Measurements from ENCODE around the gene PPM1H. TPM values are rescaled to one million over a fixed set of nuclear protein-coding genes. Genes with fewer than 3 reads are reported as not detected.

The PPM1H gene
- total RNA-seq, 2 experiments from 2014 or later: 0.07 TPM; not detected in 1

DNA sequence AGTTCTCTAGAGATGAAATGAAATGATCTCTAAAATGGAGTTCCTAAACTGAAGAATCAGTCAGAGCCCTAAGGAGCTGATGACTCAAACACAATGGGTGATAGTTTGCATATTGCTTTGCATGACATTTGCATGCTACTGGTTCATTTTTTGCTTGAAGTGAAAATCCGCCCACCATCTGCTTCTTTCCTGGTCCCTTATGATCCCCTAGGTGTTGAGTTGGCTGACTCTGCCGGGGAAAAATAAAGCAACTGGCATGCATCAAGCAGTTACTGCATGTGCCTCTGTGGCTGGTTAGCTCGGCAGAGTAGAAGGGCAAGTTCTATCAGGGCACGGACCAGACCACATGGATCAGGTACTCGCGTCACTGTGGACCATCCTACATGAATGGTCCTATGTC is 151.1 kb downstream of the PPM1H start:
- Mint-ChIP-seq H3K4me3 (no peak overlapping the region), H3K27me3 (peaks cover 7% of the 10 kb centered on the region), H3K36me3 (ENCODE audit: low read depth) (no peaks in the 10 kb centered on the region), H3K9me3 (no peaks in the 10 kb centered on the region), H3K27ac (no peak overlapping the region), H3K4me1 (ENCODE audit: low read depth) (peaks cover 11% of the 10 kb centered on the region)
- ATAC-seq (no peak), DNase-seq (no peak)
- CTCF ChIA-PET: interaction anchor here (0.6 to 3.0 kb wide), 5 partner anchors 11 to 346 kb away, joined by 3 to 24 read pairs (median 3); no protein-coding TSS in a partner anchor
- TF ChIP-seq, protein P1, sequence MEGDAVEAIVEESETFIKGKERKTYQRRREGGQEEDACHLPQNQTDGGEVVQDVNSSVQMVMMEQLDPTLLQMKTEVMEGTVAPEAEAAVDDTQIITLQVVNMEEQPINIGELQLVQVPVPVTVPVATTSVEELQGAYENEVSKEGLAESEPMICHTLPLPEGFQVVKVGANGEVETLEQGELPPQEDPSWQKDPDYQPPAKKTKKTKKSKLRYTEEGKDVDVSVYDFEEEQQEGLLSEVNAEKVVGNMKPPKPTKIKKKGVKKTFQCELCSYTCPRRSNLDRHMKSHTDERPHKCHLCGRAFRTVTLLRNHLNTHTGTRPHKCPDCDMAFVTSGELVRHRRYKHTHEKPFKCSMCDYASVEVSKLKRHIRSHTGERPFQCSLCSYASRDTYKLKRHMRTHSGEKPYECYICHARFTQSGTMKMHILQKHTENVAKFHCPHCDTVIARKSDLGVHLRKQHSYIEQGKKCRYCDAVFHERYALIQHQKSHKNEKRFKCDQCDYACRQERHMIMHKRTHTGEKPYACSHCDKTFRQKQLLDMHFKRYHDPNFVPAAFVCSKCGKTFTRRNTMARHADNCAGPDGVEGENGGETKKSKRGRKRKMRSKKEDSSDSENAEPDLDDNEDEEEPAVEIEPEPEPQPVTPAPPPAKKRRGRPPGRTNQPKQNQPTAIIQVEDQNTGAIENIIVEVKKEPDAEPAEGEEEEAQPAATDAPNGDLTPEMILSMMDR (IDR thresholded peaks at IDR 0.05): no peak
- intact Hi-C loops (cut with micrococcal nuclease): no loop called here
- POLR2A ChIA-PET: no interaction called here

DNA sequence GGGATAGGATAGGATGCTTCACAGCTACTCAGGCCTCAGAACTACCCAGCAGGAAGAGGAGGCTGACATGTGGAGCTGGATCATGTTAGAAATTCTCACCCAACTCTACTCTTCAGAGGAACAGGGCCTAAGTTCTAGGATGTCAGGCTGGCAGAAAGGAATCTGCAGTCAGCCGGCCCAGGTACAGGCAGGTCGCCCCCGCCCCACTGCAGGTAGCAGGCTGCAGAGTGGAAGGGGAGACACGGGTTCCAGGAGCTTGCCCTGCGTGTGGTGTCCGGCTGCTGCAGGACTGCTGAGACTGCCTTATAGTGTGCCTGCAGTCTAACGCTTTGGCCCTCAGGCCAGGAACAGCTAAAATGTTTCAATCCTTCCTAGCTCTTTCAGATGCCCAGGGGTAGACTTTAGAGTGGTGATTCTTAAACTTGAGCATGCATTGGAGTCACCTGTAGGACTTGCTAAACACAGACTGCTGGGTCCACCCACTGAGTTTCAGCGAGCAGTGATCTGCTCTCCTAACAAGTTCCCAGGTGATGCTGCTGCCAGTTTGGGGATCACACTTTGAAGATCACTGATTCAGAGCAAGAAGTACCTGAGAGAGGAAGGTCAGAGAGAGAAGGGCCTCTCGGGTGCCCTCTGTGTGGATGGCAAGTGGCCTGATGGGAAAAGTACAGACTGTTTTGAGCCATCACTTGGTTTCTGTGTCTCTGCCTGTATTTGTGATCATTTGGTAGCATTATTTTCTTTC is 153.6 kb downstream of the PPM1H start:
- Mint-ChIP-seq H3K36me3 (ENCODE audit: low read depth) (no peaks in the 10 kb centered on the region), H3K4me3 (no peak overlapping the region), H3K9me3 (no peaks in the 10 kb centered on the region), H3K27ac (no peak overlapping the region), H3K4me1 (ENCODE audit: low read depth) (peaks cover 8% of the 10 kb centered on the region), H3K27me3 (peaks cover 3% of the 10 kb centered on the region)
- ChIA-PET POLR2A (no interaction called here), CTCF (interaction anchor here (1.6 to 3.6 kb wide), 3 partner anchors 14 to 24 kb away, joined by 5 to 15 read pairs (median 13); no protein-coding TSS in a partner anchor)
- intact Hi-C loops (cut with micrococcal nuclease): no loop called here
- no peak for ATAC-seq
- DNase-seq: no peak
- TF ChIP-seq, protein P1 (IDR thresholded peaks at IDR 0.05): no peak

DNA sequence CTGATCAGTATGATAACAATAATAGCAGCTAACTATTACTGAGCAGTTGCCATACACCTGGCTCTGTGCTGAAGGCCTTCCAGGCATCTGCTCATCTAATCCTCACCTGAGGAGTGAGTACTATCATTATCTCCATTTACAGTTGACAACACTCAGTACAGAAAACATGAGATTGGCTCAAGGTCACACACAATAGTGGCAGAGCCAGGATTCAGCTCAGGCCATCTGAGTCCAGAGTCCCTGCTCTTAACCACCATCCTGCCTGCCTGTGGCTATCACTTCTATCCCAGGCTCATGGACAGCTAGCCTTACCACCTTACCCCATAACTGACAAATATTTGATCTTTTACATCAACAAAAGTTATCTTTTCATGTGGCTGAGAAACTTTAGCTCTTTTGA is 155.5 kb downstream of the PPM1H start:
- no peak for DNase-seq

DNA sequence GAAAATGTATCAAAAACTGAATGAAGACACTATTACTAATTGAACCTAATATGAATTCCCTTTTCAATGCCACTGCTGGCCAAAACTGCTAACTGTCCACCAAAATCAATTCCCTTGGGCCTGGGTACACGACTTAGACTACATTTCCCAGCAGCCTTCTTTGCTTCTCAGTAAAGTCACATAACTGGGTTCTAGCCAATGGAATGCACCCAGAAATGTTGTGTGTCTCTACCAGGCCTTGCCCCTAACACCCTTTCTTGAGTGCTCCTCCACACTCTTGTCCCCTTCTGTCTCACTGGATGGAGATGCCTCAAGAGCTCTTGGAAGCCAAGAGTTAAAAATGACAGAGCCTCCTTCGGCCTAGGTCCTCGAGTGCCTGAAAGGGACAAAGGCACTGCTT is 156.8 kb downstream of the PPM1H start:
- CTCF ChIA-PET: no interaction called here
- TF ChIP-seq, protein P1 (IDR thresholded peaks at IDR 0.05): no peak
- Mint-ChIP-seq H3K27me3 (no peaks in the 10 kb centered on the region), H3K4me3 (no peak overlapping the region), H3K27ac (no peak overlapping the region), H3K9me3 (no peaks in the 10 kb centered on the region), H3K4me1 (ENCODE audit: low read depth) (no peaks in the 10 kb centered on the region), H3K36me3 (ENCODE audit: low read depth) (no peaks in the 10 kb centered on the region)
- intact Hi-C loops (cut with micrococcal nuclease): no loop called here
- POLR2A ChIA-PET: no interaction called here
- no peak for ATAC-seq
- DNase-seq: no peak

More for the DNA sequence above, 155.5 kb downstream of the PPM1H start:
- Mint-ChIP-seq H3K4me3 (no peak overlapping the region), H3K9me3 (no peaks in the 10 kb centered on the region), H3K27me3 (peaks cover 3% of the 10 kb centered on the region), H3K36me3 (ENCODE audit: low read depth) (no peaks in the 10 kb centered on the region), H3K4me1 (ENCODE audit: low read depth) (no peaks in the 10 kb centered on the region), H3K27ac (no peak overlapping the region)
- POLR2A ChIA-PET: no interaction called here
- no peak for ATAC-seq
- CTCF ChIA-PET: interaction anchor here (1.8 to 3.6 kb wide), 3 partner anchors 15 to 341 kb away, joined by 6 to 15 read pairs (median 13); no protein-coding TSS in a partner anchor
- TF ChIP-seq, protein P1 (IDR thresholded peaks at IDR 0.05): no peak
- intact Hi-C loops (cut with micrococcal nuclease): no loop called here

GRCh38 chr12:62776997-62777396 is 158.0 kb downstream of the PPM1H start:
- TF ChIP-seq, protein P1 (IDR thresholded peaks at IDR 0.05): no peak
- Mint-ChIP-seq H3K9me3 (no peaks in the 10 kb centered on the region), H3K27ac (no peak overlapping the region), H3K4me1 (ENCODE audit: low read depth) (no peaks in the 10 kb centered on the region), H3K27me3 (no peaks in the 10 kb centered on the region), H3K4me3 (no peak overlapping the region), H3K36me3 (ENCODE audit: low read depth) (no peaks in the 10 kb centered on the region)
- ATAC-seq: no peak
- ChIA-PET POLR2A (no interaction called here), CTCF (no interaction called here)
- DNase-seq: no peak
- intact Hi-C loops (cut with micrococcal nuclease): no loop called here

Measured in activated CD8-positive, alpha-beta T cell treated with anti-CD3 and anti-CD28 coated beads for 36 hours (primary cell).